ENCODE data around the gene STRBP.

DNA sequence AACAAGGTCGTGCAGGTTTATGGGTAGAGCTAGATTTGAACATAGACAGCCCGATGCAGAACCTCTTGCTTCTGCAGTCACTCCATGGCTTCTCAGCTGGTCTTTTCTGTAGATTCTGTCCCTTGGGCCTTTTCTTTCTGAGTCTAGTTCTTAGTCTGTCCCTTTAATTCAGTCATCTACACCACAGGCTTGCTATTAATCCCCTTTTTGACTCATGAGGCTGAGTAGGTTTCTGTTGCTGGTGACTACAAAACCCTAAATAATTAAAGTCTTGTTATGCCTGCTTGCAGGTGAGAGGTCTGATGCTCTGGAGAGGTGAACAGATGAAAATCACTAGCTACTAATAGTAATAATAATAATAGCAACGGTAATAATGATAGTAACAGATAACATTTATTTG is 19.3 kb upstream of the STRBP start:
- TF ChIP-seq POLR2AphosphoS5 (IDR thresholded peaks at IDR 0.05; ENCODE audit: low read depth, low read length) (no peak), CTCF (IDR thresholded peaks at IDR 0.05) (no peak), TCF7L2 (IDR thresholded peaks at IDR 0.05; ENCODE audit: low read depth, low read length) (no peak), SIN3A (IDR thresholded peaks at IDR 0.05; ENCODE audit: borderline replicate concordance, insufficient read depth, low read depth, low read length) (no peak)
- TF ChIP-seq, protein P1, sequence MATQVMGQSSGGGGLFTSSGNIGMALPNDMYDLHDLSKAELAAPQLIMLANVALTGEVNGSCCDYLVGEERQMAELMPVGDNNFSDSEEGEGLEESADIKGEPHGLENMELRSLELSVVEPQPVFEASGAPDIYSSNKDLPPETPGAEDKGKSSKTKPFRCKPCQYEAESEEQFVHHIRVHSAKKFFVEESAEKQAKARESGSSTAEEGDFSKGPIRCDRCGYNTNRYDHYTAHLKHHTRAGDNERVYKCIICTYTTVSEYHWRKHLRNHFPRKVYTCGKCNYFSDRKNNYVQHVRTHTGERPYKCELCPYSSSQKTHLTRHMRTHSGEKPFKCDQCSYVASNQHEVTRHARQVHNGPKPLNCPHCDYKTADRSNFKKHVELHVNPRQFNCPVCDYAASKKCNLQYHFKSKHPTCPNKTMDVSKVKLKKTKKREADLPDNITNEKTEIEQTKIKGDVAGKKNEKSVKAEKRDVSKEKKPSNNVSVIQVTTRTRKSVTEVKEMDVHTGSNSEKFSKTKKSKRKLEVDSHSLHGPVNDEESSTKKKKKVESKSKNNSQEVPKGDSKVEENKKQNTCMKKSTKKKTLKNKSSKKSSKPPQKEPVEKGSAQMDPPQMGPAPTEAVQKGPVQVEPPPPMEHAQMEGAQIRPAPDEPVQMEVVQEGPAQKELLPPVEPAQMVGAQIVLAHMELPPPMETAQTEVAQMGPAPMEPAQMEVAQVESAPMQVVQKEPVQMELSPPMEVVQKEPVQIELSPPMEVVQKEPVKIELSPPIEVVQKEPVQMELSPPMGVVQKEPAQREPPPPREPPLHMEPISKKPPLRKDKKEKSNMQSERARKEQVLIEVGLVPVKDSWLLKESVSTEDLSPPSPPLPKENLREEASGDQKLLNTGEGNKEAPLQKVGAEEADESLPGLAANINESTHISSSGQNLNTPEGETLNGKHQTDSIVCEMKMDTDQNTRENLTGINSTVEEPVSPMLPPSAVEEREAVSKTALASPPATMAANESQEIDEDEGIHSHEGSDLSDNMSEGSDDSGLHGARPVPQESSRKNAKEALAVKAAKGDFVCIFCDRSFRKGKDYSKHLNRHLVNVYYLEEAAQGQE (IDR thresholded peaks at IDR 0.05; ENCODE audit: insufficient read depth in 1 of 2, low read depth in 2 of 2, low read length in 1 of 2) = no peak

All from Panc1 (cell line).